Prostate gland (tissue), 2 donors: ENCODE measurements around the gene EIF4EBP2. TPM values are rescaled to one million over a fixed set of nuclear protein-coding genes. Genes with fewer than 3 reads are reported as not detected.
A peak's percentile ranks its signal among the peaks of the same experiment; 100 is the strongest.

Experiments used
- DNase-seq: peaks from one replicate; pipeline ENCODE4 v3.0.0-alpha.2; 2019; ENCODE audit warnings: low spot score
- H3K27ac ChIP-seq, 2 donors: fragments of 200-600 bp; sonication (generic); 2 replicates each; pipeline ENCODE4 v1.5.1; 2017 to 2019
- H3K27me3 ChIP-seq: fragments of 200-600 bp; sonication (generic); replicated peaks from 2 replicates; pipeline ENCODE4 v1.5.1; 2019; ENCODE audit not compliant: insufficient read depth
- H3K36me3 ChIP-seq, 2 donors: fragments of 200-600 bp; sonication (generic); 1 replicate in 1 of 2; 2 replicates in 1 of 2; pipeline versions ENCODE4 v1.5.1 to v1.8.1; 2017 to 2019
- H3K4me1 ChIP-seq: fragments of 200-600 bp; sonication (generic); replicated peaks from 2 replicates; pipeline ENCODE4 v1.5.1; 2019
- H3K4me3 ChIP-seq, 2 donors: fragments of 200-600 bp; sonication (generic); 2 replicates each; pipeline ENCODE4 v1.5.1; 2017 to 2019
- H3K9me3 ChIP-seq: fragments of 200-600 bp; sonication (generic); 2 replicates; pipeline ENCODE4 v1.5.1; 2017
- POLR2A ChIP-seq: fragments of 450-650 bp; IDR thresholded peaks from one replicate; pipeline ENCODE4 v1.6.1; 2016; ENCODE audit warnings: antibody characterized with exemption, mild to moderate bottlenecking
- POLR2AphosphoS5 ChIP-seq: sonication (generic); formaldehyde crosslinking; IDR thresholded peaks from one replicate; pipeline ENCODE4 v1.6.1; 2017; ENCODE audit warnings: antibody characterized with exemption
- WGBS: methylation state at CpG from one replicate; pipeline ENCODE4 v1.1.5; 2018; 5-methylcytosine and 5-hydroxymethylcytosine counted together
- intact Hi-C: fragments of 100-400 bp; cut with DNase I; formaldehyde crosslinking; loops from one replicate; pipeline ENCODE4 v1.14.2; 2022
- total RNA-seq, 2 donors: library from RNA; depleted of rRNA; stranded (reverse); fragments of >200 nt; gene quantifications; one replicate each; pipeline ENCODE4 v1.1.0, GENCODE V29; 2016
- TF ChIP-seq, protein P1 (sequence below), 4 experiments: fragments of 200-600 bp in 2 of 4; fragments of 450-650 bp in 2 of 4; sonication (generic) in 2 of 4; IDR thresholded peaks; 1 replicate in 3 of 4; 2 replicates in 1 of 4; pipeline ENCODE4 v1.5.1; 2016 to 2019; ENCODE audit warnings: antibody characterized with exemption in 4 of 4, mild to moderate bottlenecking in 2 of 4, moderate library complexity in 2 of 4

The EIF4EBP2 gene
- total RNA-seq, 2 donors from 2014 or later = 40.1 to 63.3 TPM

DNA sequence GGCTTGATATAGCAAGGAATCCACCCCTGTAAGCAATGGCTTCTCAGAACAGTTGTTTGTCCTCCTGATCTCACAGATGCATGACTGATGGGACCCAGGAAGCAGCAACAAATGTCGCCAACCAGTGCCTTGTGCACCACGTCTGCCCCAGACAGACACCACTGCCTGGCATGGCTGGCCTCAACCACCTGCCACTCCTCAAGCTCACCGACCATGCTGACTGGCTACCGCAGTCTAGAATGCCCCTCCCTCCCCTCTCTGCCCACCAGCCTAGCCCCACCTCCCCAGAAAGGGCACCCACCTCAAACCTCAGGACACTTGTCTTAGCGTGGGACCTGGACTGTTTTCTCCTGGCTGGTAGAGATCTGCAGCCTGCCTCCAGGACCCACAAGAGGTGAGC is 45.5 kb upstream of the EIF4EBP2 start:
- no peak for TF ChIP-seq POLR2A
- TF ChIP-seq, protein P1, sequence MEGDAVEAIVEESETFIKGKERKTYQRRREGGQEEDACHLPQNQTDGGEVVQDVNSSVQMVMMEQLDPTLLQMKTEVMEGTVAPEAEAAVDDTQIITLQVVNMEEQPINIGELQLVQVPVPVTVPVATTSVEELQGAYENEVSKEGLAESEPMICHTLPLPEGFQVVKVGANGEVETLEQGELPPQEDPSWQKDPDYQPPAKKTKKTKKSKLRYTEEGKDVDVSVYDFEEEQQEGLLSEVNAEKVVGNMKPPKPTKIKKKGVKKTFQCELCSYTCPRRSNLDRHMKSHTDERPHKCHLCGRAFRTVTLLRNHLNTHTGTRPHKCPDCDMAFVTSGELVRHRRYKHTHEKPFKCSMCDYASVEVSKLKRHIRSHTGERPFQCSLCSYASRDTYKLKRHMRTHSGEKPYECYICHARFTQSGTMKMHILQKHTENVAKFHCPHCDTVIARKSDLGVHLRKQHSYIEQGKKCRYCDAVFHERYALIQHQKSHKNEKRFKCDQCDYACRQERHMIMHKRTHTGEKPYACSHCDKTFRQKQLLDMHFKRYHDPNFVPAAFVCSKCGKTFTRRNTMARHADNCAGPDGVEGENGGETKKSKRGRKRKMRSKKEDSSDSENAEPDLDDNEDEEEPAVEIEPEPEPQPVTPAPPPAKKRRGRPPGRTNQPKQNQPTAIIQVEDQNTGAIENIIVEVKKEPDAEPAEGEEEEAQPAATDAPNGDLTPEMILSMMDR (IDR thresholded peaks at IDR 0.05) = no peak
- WGBS = 79% methylated on average over 5 of the region's 5 CpGs

DNA sequence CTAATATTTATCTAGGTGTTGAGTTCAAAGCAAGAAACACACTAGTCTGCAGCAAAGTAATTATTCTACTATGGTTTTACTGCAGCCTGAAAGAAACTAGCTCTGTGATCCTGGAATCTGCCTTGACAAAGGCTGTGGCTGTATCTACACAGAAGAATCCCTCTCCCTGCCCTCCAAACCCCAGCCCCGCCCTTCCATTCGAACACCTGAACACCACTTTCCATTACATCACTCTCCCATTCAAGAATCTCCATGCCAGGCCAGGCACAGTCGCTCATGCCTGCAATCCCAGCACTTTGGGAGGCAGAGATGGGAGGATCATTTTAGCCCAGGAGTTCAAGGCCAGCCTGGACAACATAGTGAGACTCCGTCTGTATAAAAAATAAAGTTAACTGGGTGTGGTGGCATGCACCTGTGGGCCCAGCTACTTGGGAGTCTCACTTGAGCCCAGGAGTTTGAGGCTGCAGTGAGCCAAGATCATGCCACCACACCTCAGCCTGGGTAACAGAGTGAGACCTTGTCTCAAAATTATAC is 44.9 kb upstream of the EIF4EBP2 start:
- H3K27ac ChIP-seq = no peak overlapping the region
- intact Hi-C loops = no loop called here
- no peak for DNase-seq
- no peaks in the 10 kb centered on the region for H3K9me3 ChIP-seq
- no peak overlapping the region for H3K4me3 ChIP-seq
- no peaks in the 10 kb centered on the region for H3K4me1 ChIP-seq
- WGBS = 87% methylated on average over 4 of the region's 4 CpGs
- H3K27me3 ChIP-seq = no peaks in the 10 kb centered on the region
- no peak for TF ChIP-seq POLR2A
- TF ChIP-seq, protein P1 (IDR thresholded peaks at IDR 0.05) = no peak
- TF ChIP-seq POLR2AphosphoS5 = no peak
- no peaks in the 10 kb centered on the region for H3K36me3 ChIP-seq

More for the DNA sequence above, 45.5 kb upstream of the EIF4EBP2 start:
- Histone ChIP-seq H3K4me3 (no peak overlapping the region), H3K9me3 (no peaks in the 10 kb centered on the region), H3K4me1 (no peaks in the 10 kb centered on the region), H3K36me3 (no peaks in the 10 kb centered on the region), H3K27ac (no peak overlapping the region), H3K27me3 (no peaks in the 10 kb centered on the region)
- DNase-seq = no peak
- intact Hi-C loops = no loop called here

DNA sequence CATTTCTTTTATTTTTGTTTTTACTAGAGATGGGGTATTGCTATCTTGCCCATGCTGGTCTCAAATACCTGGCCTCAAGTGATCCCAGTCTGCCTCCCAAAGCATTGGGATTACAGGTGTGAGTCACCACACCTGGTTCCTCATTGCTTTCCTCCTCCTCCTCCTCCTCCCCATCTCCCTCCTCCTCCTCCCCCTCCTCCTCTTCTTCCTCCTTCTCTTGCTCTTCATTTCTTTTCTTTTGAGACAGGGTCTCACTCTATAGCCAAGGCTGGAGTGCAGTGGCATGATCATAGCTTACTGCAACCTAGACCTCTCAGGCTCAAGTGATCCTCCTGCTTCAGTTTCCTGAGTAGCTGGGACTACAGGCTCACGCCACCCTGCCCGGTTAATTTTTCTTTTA is 43.7 kb upstream of the EIF4EBP2 start:
- Histone ChIP-seq H3K27ac (no peak overlapping the region), H3K36me3 (no peaks in the 10 kb centered on the region), H3K27me3 (no peaks in the 10 kb centered on the region), H3K9me3 (no peaks in the 10 kb centered on the region), H3K4me3 (no peak overlapping the region), H3K4me1 (no peaks in the 10 kb centered on the region)
- TF ChIP-seq POLR2A (no peak), POLR2AphosphoS5 (no peak)
- TF ChIP-seq, protein P1 (IDR thresholded peaks at IDR 0.05) = no peak
- intact Hi-C loops = no loop called here
- 98% methylated on average over 2 of the region's 2 CpGs for WGBS
- no peak for DNase-seq

DNA sequence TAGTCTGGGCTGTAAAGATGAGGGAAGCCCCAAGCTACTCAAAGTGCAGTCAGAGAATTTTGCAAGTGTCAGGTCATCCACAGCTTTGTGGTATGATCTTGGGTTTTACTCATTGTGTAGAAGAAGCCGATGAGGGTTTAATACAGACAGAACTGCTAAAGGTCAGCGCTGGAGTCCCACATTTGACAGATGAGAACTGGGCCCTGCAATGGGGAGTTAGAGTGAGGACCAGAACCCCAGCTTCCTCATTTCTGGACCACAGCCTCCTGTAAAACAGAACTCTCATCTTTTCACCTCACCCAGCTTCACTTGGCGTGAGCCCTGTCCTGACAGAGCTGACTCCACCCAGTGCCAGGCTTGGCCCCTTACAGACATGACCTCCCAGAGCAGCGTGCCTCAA is 41.6 kb upstream of the EIF4EBP2 start:
- no peak overlapping the region for H3K4me3 ChIP-seq
- no peaks in the 10 kb centered on the region for H3K36me3 ChIP-seq
- no peak for DNase-seq
- 93% methylated on average over 4 of the region's 4 CpGs for WGBS
- no peaks in the 10 kb centered on the region for H3K27me3 ChIP-seq
- H3K4me1 ChIP-seq = no peaks in the 10 kb centered on the region
- no peaks in the 10 kb centered on the region for H3K9me3 ChIP-seq
- H3K27ac ChIP-seq = no peak overlapping the region
- TF ChIP-seq, protein P1 (IDR thresholded peaks at IDR 0.05) = no peak
- TF ChIP-seq POLR2AphosphoS5 (no peak), POLR2A (no peak)
- intact Hi-C loops = no loop called here

DNA sequence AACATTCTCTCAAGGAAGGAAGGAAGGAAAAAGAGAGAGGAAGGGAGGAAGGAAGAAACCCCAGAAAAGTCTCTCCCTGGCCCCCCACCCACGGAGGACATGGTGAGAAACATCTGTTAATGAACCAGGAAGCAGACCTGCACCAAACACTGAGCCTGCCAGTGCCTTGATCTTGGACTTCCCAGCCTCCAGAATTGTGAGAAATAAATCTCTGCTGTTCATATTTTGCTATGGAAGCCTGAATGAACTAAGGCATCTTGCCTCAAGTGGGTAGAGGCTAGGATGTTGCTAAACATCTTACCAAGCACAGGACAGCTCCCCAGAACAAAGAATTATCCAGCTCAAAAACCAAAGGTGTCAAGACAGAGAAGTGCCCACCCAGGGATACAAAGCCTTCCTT is 40.7 kb upstream of the EIF4EBP2 start:
- intact Hi-C loops = no loop called here
- Histone ChIP-seq H3K4me3 (no peak overlapping the region), H3K4me1 (no peaks in the 10 kb centered on the region), H3K9me3 (no peaks in the 10 kb centered on the region), H3K27ac (peak overlapping the region; percentile 50 to 62), H3K27me3 (no peaks in the 10 kb centered on the region), H3K36me3 (no peaks in the 10 kb centered on the region)
- DNase-seq = no peak
- 83% methylated on average over 1 of the region's 1 CpG for WGBS
- no peak for TF ChIP-seq POLR2AphosphoS5
- TF ChIP-seq, protein P1 (IDR thresholded peaks at IDR 0.05) = no peak
- no peak for TF ChIP-seq POLR2A
